H1 (cell line): ENCODE measurements around the gene SPHKAP. TPM values are rescaled to one million over a fixed set of nuclear protein-coding genes. Genes with fewer than 3 reads are reported as not detected.
A peak's percentile ranks its signal among the peaks of the same experiment; 100 is the strongest.

Experiments used
- CTCF ChIA-PET: fragments of 300-600 bp; sonication (Branson Sonifier 250); formaldehyde crosslinking; loops from one replicate; lab custom pipeline; 2021; ENCODE audit not compliant: partially characterized antibody; lab: Charles Lee
- POLR2A ChIA-PET: fragments of 300-600 bp; sonication (Branson Sonifier 250); formaldehyde crosslinking; loops from one replicate; lab custom pipeline; 2021; ENCODE audit warnings: inconsistent platforms; ENCODE audit not compliant: partially characterized antibody; lab: Charles Lee
- DNase-seq, 2 experiments: peaks; one replicate each; pipeline versions ENCODE4 v3.0.0 to v3.0.0-alpha.2; 2010 to 2022; ENCODE audit warnings: low spot score in 2 of 2, low read depth in 1 of 2, mixed read lengths in 1 of 2
- FAIRE-seq: peaks from 2 replicates; lab custom pipeline; 2011; peaks lifted over from hg19 to GRCh38; lab: Jason Lieb, UNC
- H2AFZ ChIP-seq: 2 replicates; pipeline ENCODE4 v1.8.1; 2012; ENCODE audit warnings: low read length, inconsistent platforms
- H2AK5ac ChIP-seq: 2 replicates; pipeline ENCODE4 v1.6.1; 2013; ENCODE audit warnings: low read depth, low read length
- H2BK120ac ChIP-seq: replicated peaks from 2 replicates; pipeline ENCODE3; 2013; ENCODE audit warnings: low read depth, low read length, inconsistent platforms
- H2BK12ac ChIP-seq: 2 replicates; pipeline ENCODE4 v1.6.1; 2013; ENCODE audit warnings: low read depth, low read length
- H2BK15ac ChIP-seq: 2 replicates; pipeline ENCODE4 v1.6.1; 2013; ENCODE audit warnings: low read length
- H2BK20ac ChIP-seq: 2 replicates; pipeline ENCODE4 v1.6.1; 2013; ENCODE audit warnings: low read length
- H2BK5ac ChIP-seq: 2 replicates; pipeline ENCODE4 v1.6.1; 2013; ENCODE audit warnings: low read depth, low read length
- H3K14ac ChIP-seq: 2 replicates; pipeline ENCODE4 v1.6.1; 2013; ENCODE audit warnings: inconsistent platforms; ENCODE audit not compliant: insufficient read length
- H3K18ac ChIP-seq: 2 replicates; pipeline ENCODE4 v1.6.1; 2013; ENCODE audit warnings: low read length; ENCODE audit errors: extremely low read depth
- H3K23ac ChIP-seq: 2 replicates; pipeline ENCODE4 v1.6.1; 2013; ENCODE audit warnings: inconsistent platforms; ENCODE audit not compliant: insufficient read length
- H3K23me2 ChIP-seq: 2 replicates; pipeline ENCODE4 v1.6.1; 2013; ENCODE audit warnings: low read depth, low read length
- H3K27ac ChIP-seq: 2 replicates; pipeline ENCODE4 v1.6.1; 2011; ENCODE audit warnings: low read depth, low read length, inconsistent platforms
- H3K27me3 ChIP-seq, 4 experiments: replicated peaks in 1 of 4; 1 replicate in 1 of 4; 2 replicates in 3 of 4; pipeline versions ENCODE4 v1.6.1 to v1.8.1; 2011 to 2013; ENCODE audit warnings: low read length in 3 of 4, mild to moderate bottlenecking in 3 of 4, inconsistent platforms in 2 of 4, mixed read lengths in 2 of 4, moderate library complexity in 1 of 4; ENCODE audit not compliant: control insufficient read depth in 3 of 4, insufficient read depth in 3 of 4; ENCODE audit errors: extremely low read depth in 1 of 4
- H3K36me3 ChIP-seq, 4 experiments: 2 replicates each; pipeline versions ENCODE4 v1.6.1 to v1.8.1; 2011 to 2013; ENCODE audit warnings: mild to moderate bottlenecking in 4 of 4, low read length in 3 of 4, moderate library complexity in 2 of 4, control low read depth in 1 of 4, inconsistent platforms in 1 of 4; ENCODE audit not compliant: insufficient read depth in 4 of 4, control insufficient read depth in 2 of 4
- H3K4ac ChIP-seq: replicated peaks from 2 replicates; pipeline ENCODE3; 2013; ENCODE audit warnings: low read length, low read depth, mixed read lengths, inconsistent platforms; ENCODE audit not compliant: insufficient read length
- H3K4me1 ChIP-seq, 4 experiments: replicated peaks in 1 of 4; 1 replicate in 1 of 4; 2 replicates in 3 of 4; pipeline versions ENCODE4 v1.6.1 to v1.8.1; 2011 to 2013; ENCODE audit warnings: low read length in 3 of 4, inconsistent platforms in 2 of 4, mixed read lengths in 1 of 4; ENCODE audit not compliant: insufficient read depth in 4 of 4, control insufficient read depth in 3 of 4
- H3K4me2 ChIP-seq, 2 experiments: 2 replicates each; pipeline versions ENCODE4 v1.6.1 to v1.8.1; 2011 to 2013; ENCODE audit warnings: low read depth in 2 of 2, low read length in 2 of 2, control low read depth in 1 of 2, inconsistent platforms in 1 of 2, mild to moderate bottlenecking in 1 of 2; ENCODE audit not compliant: insufficient read depth in 1 of 2
- H3K4me3 ChIP-seq, 4 experiments: fragments of 200-600, 300-600 bp in 1 of 4; sonication (generic), shearing (Covaris generic), sonication (Bioruptor Twin) in 1 of 4; 2 replicates each; pipeline versions ENCODE4 v1.5.1 to v1.8.1; 2011 to 2016; ENCODE audit warnings: low read length in 4 of 4, low read depth in 3 of 4, control low read depth in 2 of 4, inconsistent platforms in 2 of 4, mild to moderate bottlenecking in 2 of 4, mixed read lengths in 1 of 4, moderate library complexity in 1 of 4; ENCODE audit not compliant: insufficient read depth in 2 of 4; ENCODE audit errors: extremely low read depth in 1 of 4
- H3K56ac ChIP-seq: replicated peaks from 2 replicates; pipeline ENCODE3; 2013; ENCODE audit warnings: low read depth, mild to moderate bottlenecking, mixed read lengths, low read length, inconsistent platforms; ENCODE audit not compliant: insufficient read length
- H3K79me1 ChIP-seq: 2 replicates; pipeline ENCODE4 v1.6.1; 2013; ENCODE audit warnings: low read depth, low read length, control low read depth
- H3K79me2 ChIP-seq, 2 experiments: 2 replicates each; pipeline versions ENCODE4 v1.6.1 to v1.8.1; 2012 to 2013; ENCODE audit warnings: low read length in 2 of 2, mild to moderate bottlenecking in 2 of 2, inconsistent platforms in 1 of 2; ENCODE audit not compliant: insufficient read depth in 2 of 2, control insufficient read depth in 1 of 2
- H3K9ac ChIP-seq, 4 experiments: replicated peaks in 1 of 4; 1 replicate in 1 of 4; 2 replicates in 3 of 4; pipeline versions ENCODE4 v1.6.1 to v1.8.1; 2011 to 2013; ENCODE audit warnings: low read depth in 3 of 4, low read length in 3 of 4, control low read depth in 2 of 4, mild to moderate bottlenecking in 2 of 4, moderate library complexity in 2 of 4, inconsistent platforms in 1 of 4; ENCODE audit errors: extremely low read depth in 1 of 4
- H3K9me3 ChIP-seq, 2 experiments: 2 replicates each; pipeline versions ENCODE4 v1.6.1 to v1.8.1; 2012 to 2013; ENCODE audit warnings: mild to moderate bottlenecking in 2 of 2, moderate library complexity in 2 of 2, control low read depth in 1 of 2, inconsistent platforms in 1 of 2, low read depth in 1 of 2, low read length in 1 of 2, mixed read lengths in 1 of 2; ENCODE audit not compliant: insufficient read depth in 2 of 2
- H4K20me1 ChIP-seq, 2 experiments: replicated peaks in 1 of 2; 2 replicates each; pipeline versions ENCODE3 to v1.8.1; 2011 to 2013; ENCODE audit warnings: inconsistent platforms in 2 of 2, low read length in 2 of 2, mild to moderate bottlenecking in 1 of 2; ENCODE audit not compliant: insufficient read depth in 2 of 2, control insufficient read depth in 1 of 2
- H4K5ac ChIP-seq: 2 replicates; pipeline ENCODE4 v1.6.1; 2013; ENCODE audit warnings: low read length, low read depth, mixed read lengths, inconsistent platforms; ENCODE audit not compliant: insufficient read length
- H4K8ac ChIP-seq: 2 replicates; pipeline ENCODE4 v1.8.0; 2013; ENCODE audit warnings: mild to moderate bottlenecking, moderate library complexity, low read length, inconsistent platforms; ENCODE audit not compliant: insufficient read depth; ENCODE audit errors: extremely low read depth
- H4K91ac ChIP-seq: replicated peaks from 2 replicates; pipeline ENCODE3; 2013; ENCODE audit warnings: low read length, mixed read lengths, inconsistent platforms; ENCODE audit not compliant: insufficient read length
- CTBP2 ChIP-seq: IDR thresholded peaks from 2 replicates; pipeline ENCODE4 v1.7.0; 2011; ENCODE audit warnings: borderline replicate concordance, mild to moderate bottlenecking, moderate library complexity, mixed read lengths, low read length; ENCODE audit not compliant: insufficient read depth, insufficient read length
- HDAC6 ChIP-seq: IDR thresholded peaks from one replicate; pipeline ENCODE4 v1.7.1; 2012; ENCODE audit warnings: low read depth, mild to moderate bottlenecking, inconsistent platforms, low read length, moderate library complexity
- KDM1A ChIP-seq: fragments of 200-600, 300-600 bp; sonication (generic); IDR thresholded peaks from 2 replicates; pipeline ENCODE4 v1.7.1; 2016; ENCODE audit warnings: mild to moderate bottlenecking, low read length, borderline replicate concordance
- PHF8 ChIP-seq: fragments of 200-600 bp; sonication (generic); conservative IDR thresholded peaks from 2 replicates; pipeline ENCODE4 v1.7.1; 2012; ENCODE audit warnings: low read depth, mild to moderate bottlenecking, inconsistent platforms, low read length, moderate library complexity
- RAD21 ChIP-seq, 2 experiments: IDR thresholded peaks in 1 of 2; conservative IDR thresholded peaks in 1 of 2; 2 replicates each; pipeline ENCODE4 v1.6.1; 2011; ENCODE audit warnings: low read depth in 2 of 2, low read length in 2 of 2, improper control_type of control experiment in 1 of 2, inconsistent platforms in 1 of 2, mild to moderate bottlenecking in 1 of 2, moderate library complexity in 1 of 2
- WGBS, 2 experiments: shearing (Covaris generic) in 1 of 2; methylation state at CpG; one replicate each; pipeline versions ENCODE4 v1.1.6 to v1.1.7; 2013 to 2015; ENCODE audit warnings: low lambda C conversion rate in 2 of 2, mixed read lengths in 2 of 2, inconsistent platforms in 1 of 2, low coverage in 1 of 2, missing lambda C conversion rate in 1 of 2; ENCODE audit not compliant: insufficient replicate concordance in 2 of 2, insufficient coverage in 1 of 2, insufficient read length in 1 of 2; ENCODE audit errors: extremely low coverage in 1 of 2, missing lambda C conversion rate in 1 of 2; 5-methylcytosine and 5-hydroxymethylcytosine counted together
- polyA plus RNA-seq, 7 experiments: library from polyadenylated mRNA; depleted of rRNA in 3 of 7; stranded (reverse) in 5 of 7; unstranded in 2 of 7; fragments of >200 nt in 5 of 7; fragments of 200-250 nt in 2 of 7; gene quantifications; 1 replicate in 5 of 7; 2 replicates in 1 of 7; 4 replicates in 1 of 7; pipeline versions ENCODE4 v1.2.1 to v1.2.3, GENCODE V29; 2011 to 2013; ENCODE audit warnings: missing spikeins in 2 of 7, mixed read lengths in 2 of 7
- total RNA-seq: library from RNA; stranded (reverse); fragmentation: NEBNext Ultra II Directional; extraction: Animal tissue kit (Norgen Biotek cat#: 25700); gene quantifications from 2 replicates; pipeline ENCODE4 v1.2.1, GENCODE V29; 2021

SPHKAP gene
- total and polyA plus RNA-seq, 2 of the 8 experiments (the other 6 are each of a cell fraction or from before 2014, with no cell fraction given), result 0.02 TPM; not detected in 1

DNA sequence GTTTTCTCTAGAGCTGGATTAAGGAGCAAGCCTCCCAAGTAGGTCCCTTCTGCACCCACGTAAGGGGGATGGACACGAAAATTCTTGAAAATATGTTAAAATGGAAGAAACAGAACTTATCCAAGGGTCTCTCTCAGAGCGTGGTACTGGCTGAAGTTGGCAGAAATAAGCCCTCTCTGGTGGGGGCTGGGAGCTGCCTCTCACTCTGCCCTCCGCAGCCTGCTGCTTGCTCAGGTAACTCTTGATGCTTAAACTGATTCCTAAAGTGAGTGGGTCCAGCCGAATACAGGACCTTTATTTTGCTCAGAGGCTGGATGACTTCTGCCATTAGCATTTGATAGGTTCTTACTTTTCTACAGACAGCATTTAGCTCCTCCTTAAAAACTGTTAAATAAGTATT is 78.1 kb downstream of the SPHKAP start:
- Histone ChIP-seq H3K4ac (no peak overlapping the region), H2BK20ac (no peak overlapping the region), H3K4me1 (no peaks in the 10 kb centered on the region; a peak in 1 of 7 replicates), H3K23ac (no peak overlapping the region), H2AK5ac (no peak overlapping the region), H3K9ac (no peak overlapping the region), H3K4me2 (no peak overlapping the region), H3K9me3 (no peaks in the 10 kb centered on the region; a peak in 1 of 4 replicates), H3K18ac (no peak overlapping the region), H4K8ac (no peak overlapping the region), H3K56ac (no peak overlapping the region), H2AFZ (peak overlapping the region; percentile 73; the same call in 1 of the 2 replicates), H3K79me1 (no peaks in the 10 kb centered on the region), H3K36me3 (no peaks in the 10 kb centered on the region), H4K5ac (no peak overlapping the region), H3K4me3 (no peak overlapping the region), H4K20me1 (no peaks in the 10 kb centered on the region), H3K27ac (no peak overlapping the region), H2BK5ac (no peak overlapping the region), H3K79me2 (no peaks in the 10 kb centered on the region), H3K14ac (no peak overlapping the region), H3K27me3 (no peaks in the 10 kb centered on the region), H2BK12ac (no peak overlapping the region)
- DNase-seq (no peak), FAIRE-seq (no peak)
- CTCF ChIA-PET, result no interaction called here
- POLR2A ChIA-PET, result no interaction called here
- TF ChIP-seq CTBP2 (no peak), KDM1A (no peak), HDAC6 (no peak), RAD21 (IDR thresholded peaks at IDR 0.05 in 1 of 2, conservative IDR thresholded peaks at IDR 0.05 in 1 of 2; ENCODE audit: low read depth in 2 of 2, low read length in 2 of 2) (no peak), PHF8 (no peak)
- TF ChIP-seq, all 59 proteins: peak for 0
- whole genome bisulfite sequencing, 2 experiments, result 87% methylated on average over 5 of the region's 5 CpGs; no CpG with 5 or more reads in 1 of the 2 experiments
- H3K23me2 ChIP-seq, result no peaks in the 10 kb centered on the region; the same call in 1 of the 2 replicates
- no peak overlapping the region for H2BK120ac ChIP-seq
- no peak overlapping the region for H4K91ac ChIP-seq
- H2BK15ac ChIP-seq, result no peak overlapping the region
